GM12878 (cell line): ENCODE results near the gene BCAR3. TPM values are rescaled to one million over a fixed set of nuclear protein-coding genes. Genes with fewer than 3 reads are reported as not detected.

Experiments
- BCL11A ChIP-seq: IDR thresholded peaks from 2 replicates; pipeline ENCODE4 v1.6.1; 2011; ENCODE audit warnings: low read depth, low read length
- BRCA1 ChIP-seq: IDR thresholded peaks from 2 replicates; pipeline ENCODE4 v1.6.1; 2011; ENCODE audit warnings: low read depth, low read length, improper control_type of control experiment
- CBX5 ChIP-seq: sonication (generic); IDR thresholded peaks from 2 replicates; pipeline ENCODE4 v1.6.1; 2016; ENCODE audit warnings: low read depth, moderate library complexity, mild to moderate bottlenecking, inconsistent platforms
- ETV6 ChIP-seq, 2 experiments: fragments of 450-650 bp in 1 of 2; IDR thresholded peaks in 1 of 2; conservative IDR thresholded peaks in 1 of 2; 2 replicates each; pipeline ENCODE4 v1.6.1; 2014; ENCODE audit warnings: antibody characterized with exemption in 1 of 2, borderline replicate concordance in 1 of 2, low read depth in 1 of 2, mild to moderate bottlenecking in 1 of 2, moderate library complexity in 1 of 2
- GABPA ChIP-seq: IDR thresholded peaks from 2 replicates; pipeline ENCODE4 v1.6.1; 2014; ENCODE audit warnings: antibody characterized with exemption, low read depth, mild to moderate bottlenecking, inconsistent platforms
- HCFC1 ChIP-seq: fragments of 150-350 bp; IDR thresholded peaks from 2 replicates; pipeline ENCODE4 v1.6.1; 2014; ENCODE audit warnings: low read length
- HDGF ChIP-seq: fragments of 450-650 bp; IDR thresholded peaks from 2 replicates; pipeline ENCODE4 v1.6.1; 2016; ENCODE audit warnings: antibody characterized with exemption
- LARP7 ChIP-seq: fragments of 450-650 bp; IDR thresholded peaks from 2 replicates; pipeline ENCODE4 v1.6.1; 2017; ENCODE audit warnings: mild to moderate bottlenecking
- MEF2A ChIP-seq: IDR thresholded peaks from 2 replicates; pipeline ENCODE4 v1.6.1; 2011; ENCODE audit warnings: low read depth, mild to moderate bottlenecking, low read length, moderate library complexity; ENCODE audit not compliant: insufficient read depth
- MTA2 ChIP-seq: fragments of 450-650 bp; IDR thresholded peaks from 2 replicates; pipeline ENCODE4 v1.6.1; 2016; ENCODE audit warnings: low read depth, mild to moderate bottlenecking, moderate library complexity
- MYB ChIP-seq: fragments of 150-350 bp; IDR thresholded peaks from 2 replicates; pipeline ENCODE4 v1.6.1; 2014; ENCODE audit warnings: mild to moderate bottlenecking, low read depth, low read length, borderline replicate concordance
- NFYA ChIP-seq: IDR thresholded peaks from 2 replicates; pipeline ENCODE4 v1.6.1; 2011; ENCODE audit warnings: low read depth, mild to moderate bottlenecking, low read length, improper control_type of control experiment, borderline replicate concordance
- NR2F1 ChIP-seq: fragments of 450-650 bp; conservative IDR thresholded peaks from 2 replicates; pipeline ENCODE4 v1.6.1; 2017; ENCODE audit warnings: mild to moderate bottlenecking
- NRF1 ChIP-seq: conservative IDR thresholded peaks from 2 replicates; pipeline ENCODE4 v1.6.1; 2011; ENCODE audit warnings: mild to moderate bottlenecking, low read depth, low read length, improper control_type of control experiment
- PML ChIP-seq: IDR thresholded peaks from 2 replicates; pipeline ENCODE4 v1.6.1; 2012; ENCODE audit warnings: low read length, inconsistent platforms
- POU2F2 ChIP-seq: IDR thresholded peaks from 3 replicates; pipeline ENCODE4 v1.6.1; 2011; ENCODE audit warnings: low read depth, mild to moderate bottlenecking, low read length, borderline replicate concordance
- RELA ChIP-seq: fragments of 450-650 bp; IDR thresholded peaks from 2 replicates; pipeline ENCODE4 v1.8.0; 2014; ENCODE audit warnings: borderline replicate concordance; ENCODE audit not compliant: partially characterized antibody
- RFX5 ChIP-seq: IDR thresholded peaks from 2 replicates; pipeline ENCODE4 v1.6.1; 2011; ENCODE audit warnings: low read depth, low read length, improper control_type of control experiment
- SIX5 ChIP-seq: IDR thresholded peaks from 2 replicates; pipeline ENCODE4 v1.6.1; 2011; ENCODE audit warnings: mild to moderate bottlenecking, low read depth, low read length, moderate library complexity; ENCODE audit not compliant: severe bottlenecking
- SMAD5 ChIP-seq: IDR thresholded peaks from 2 replicates; pipeline ENCODE4 v1.6.1; 2016; ENCODE audit warnings: antibody characterized with exemption, low read depth
- SMARCA5 ChIP-seq: fragments of 450-650 bp; IDR thresholded peaks from 2 replicates; pipeline ENCODE4 v1.6.1; 2017; ENCODE audit warnings: mild to moderate bottlenecking
- SMC3 ChIP-seq: IDR thresholded peaks from 2 replicates; pipeline ENCODE4 v1.6.1; 2011; ENCODE audit warnings: low read length, improper control_type of control experiment, borderline replicate concordance
- SREBF1 ChIP-seq: IDR thresholded peaks from 2 replicates; pipeline ENCODE4 v1.6.1; 2012; ENCODE audit warnings: mild to moderate bottlenecking, low read length
- SUZ12 ChIP-seq: fragments of 200-600 bp; sonication (generic); IDR thresholded peaks from one replicate; pipeline ENCODE4 v1.6.1; 2018; ENCODE audit warnings: antibody characterized with exemption, mild to moderate bottlenecking; ENCODE audit not compliant: unreplicated experiment
- TARDBP ChIP-seq: IDR thresholded peaks from 2 replicates; pipeline ENCODE4 v1.6.1; 2016; ENCODE audit warnings: borderline replicate concordance
- YBX1 ChIP-seq: fragments of 450-650 bp; IDR thresholded peaks from 2 replicates; pipeline ENCODE4 v1.6.1; 2016; ENCODE audit warnings: antibody characterized with exemption
- ZNF384 ChIP-seq: IDR thresholded peaks from 2 replicates; pipeline ENCODE4 v1.6.1; 2012; ENCODE audit warnings: low read depth, mild to moderate bottlenecking, low read length, improper control_type of control experiment, borderline replicate concordance
- polyA plus RNA-seq, 11 experiments: library from polyadenylated mRNA; depleted of rRNA in 4 of 11; unstranded in 6 of 11; stranded (reverse) in 5 of 11; fragments of >200 nt; fragmentation: Nextera tagmentation in 4 of 11; fragmentation: Illumina TruSeq in 1 of 11; extraction: Ambion mirVana in 4 of 11; extraction: Trizol in 1 of 11; gene quantifications; 1 replicate in 1 of 11; 2 replicates in 10 of 11; pipeline versions ENCODE4 v1.2.1 to v1.2.3, GENCODE V29; 2011 to 2016; ENCODE audit warnings: inconsistent platforms in 2 of 11, missing spikeins in 2 of 11, low read depth in 1 of 11
- total RNA-seq, 4 experiments: library from RNA; depleted of rRNA in 3 of 4; stranded (reverse); fragments of >200 nt in 3 of 4; fragmentation: Illumina TruSeq in 1 of 4; extraction: Trizol in 1 of 4; gene quantifications; 2 replicates each; pipeline versions ENCODE4 v1.2.1 to v1.2.3, GENCODE V29; 2013 to 2021
- TF ChIP-seq, protein P1 (sequence below): fragments of 450-650 bp; conservative IDR thresholded peaks from 2 replicates; pipeline ENCODE4 v1.6.1; 2017; ENCODE audit warnings: mild to moderate bottlenecking, moderate library complexity
- TF ChIP-seq, protein P2 (sequence below): fragments of 450-650 bp; IDR thresholded peaks from 2 replicates; pipeline ENCODE4 v1.6.1; 2017; ENCODE audit warnings: mild to moderate bottlenecking, low read depth, inconsistent platforms; ENCODE audit not compliant: poor library complexity, severe bottlenecking
- TF ChIP-seq, protein P3 (sequence below): IDR thresholded peaks from 2 replicates; pipeline ENCODE4 v1.6.1; 2011; ENCODE audit warnings: low read depth, mild to moderate bottlenecking, low read length, moderate library complexity, borderline replicate concordance; ENCODE audit errors: extremely low read depth

Gene BCAR3
- total and polyA plus RNA-seq, 10 of the 15 experiments (the other 5 are each of a cell fraction or from before 2014, with no cell fraction given) = 1.3 to 6.6 (median 1.8) TPM

DNA sequence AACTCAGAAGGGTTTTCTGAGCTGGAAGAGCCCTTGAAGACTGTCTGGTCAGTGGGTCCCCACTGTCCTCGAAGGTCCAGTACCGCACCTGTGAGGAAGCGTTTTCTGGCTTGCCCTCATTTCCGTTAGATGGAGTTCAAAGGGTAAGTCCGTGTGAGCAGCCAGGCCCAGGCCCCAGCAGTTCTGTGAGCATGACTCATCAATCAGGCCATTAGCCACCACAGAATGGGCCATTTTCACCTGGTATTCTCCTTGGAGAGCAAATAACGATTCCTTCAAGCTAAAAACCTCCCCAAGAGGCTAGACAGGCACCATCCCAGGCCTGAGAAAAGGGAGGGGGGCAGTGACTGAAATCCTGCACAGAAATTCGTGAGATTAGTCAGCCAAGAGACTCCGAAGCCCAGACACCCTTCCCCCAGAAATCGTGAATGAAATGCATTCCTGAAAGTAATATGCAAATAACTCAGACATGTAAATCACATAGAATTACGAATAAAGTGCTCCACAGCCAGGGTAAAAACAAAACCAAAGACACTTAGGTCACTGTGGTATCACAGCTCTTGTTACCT, 66.0 kb downstream of the BCAR3 start (continued):
- TF ChIP-seq NFYA (no peak), ZNF384 (no peak), BCL11A (peak; percentile 42; the same call in 1 of the 2 replicates), MYB (no peak), RFX5 (no peak), BRCA1 (no peak), GABPA (no peak), PML (0 out of 2 replicates have a peak, but pooled peaks have one; percentile 41), SUZ12 (no peak), SREBF1 (peak; percentile 86), CBX5 (0 out of 2 replicates have a peak, but pooled peaks have one; percentile 29), SMARCA5 (no peak), TARDBP (no peak), HDGF (no peak), NRF1 (no peak), SMC3 (no peak), RELA (no peak), YBX1 (no peak), SMAD5 (no peak), MEF2A (no peak; the same call in none of the 2 replicates), MTA2 (peak; percentile 44), ETV6 (conservative IDR thresholded peaks at IDR 0.05 in 1 of 2, IDR thresholded peaks at IDR 0.05 in 1 of 2; ENCODE audit: borderline replicate concordance in 1 of 2, low read depth in 1 of 2) (no peak; a peak in 2 of 4 replicates), POU2F2 (peak; percentile 95), NR2F1 (peak; percentile 92), SIX5 (no peak), HCFC1 (no peak), LARP7 (0 out of 2 replicates have a peak, but pooled peaks have one; percentile 28)
- TF ChIP-seq, protein P1, sequence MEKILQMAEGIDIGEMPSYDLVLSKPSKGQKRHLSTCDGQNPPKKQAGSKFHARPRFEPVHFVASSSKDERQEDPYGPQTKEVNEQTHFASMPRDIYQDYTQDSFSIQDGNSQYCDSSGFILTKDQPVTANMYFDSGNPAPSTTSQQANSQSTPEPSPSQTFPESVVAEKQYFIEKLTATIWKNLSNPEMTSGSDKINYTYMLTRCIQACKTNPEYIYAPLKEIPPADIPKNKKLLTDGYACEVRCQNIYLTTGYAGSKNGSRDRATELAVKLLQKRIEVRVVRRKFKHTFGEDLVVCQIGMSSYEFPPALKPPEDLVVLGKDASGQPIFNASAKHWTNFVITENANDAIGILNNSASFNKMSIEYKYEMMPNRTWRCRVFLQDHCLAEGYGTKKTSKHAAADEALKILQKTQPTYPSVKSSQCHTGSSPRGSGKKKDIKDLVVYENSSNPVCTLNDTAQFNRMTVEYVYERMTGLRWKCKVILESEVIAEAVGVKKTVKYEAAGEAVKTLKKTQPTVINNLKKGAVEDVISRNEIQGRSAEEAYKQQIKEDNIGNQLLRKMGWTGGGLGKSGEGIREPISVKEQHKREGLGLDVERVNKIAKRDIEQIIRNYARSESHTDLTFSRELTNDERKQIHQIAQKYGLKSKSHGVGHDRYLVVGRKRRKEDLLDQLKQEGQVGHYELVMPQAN = no peak
- TF ChIP-seq, protein P2, sequence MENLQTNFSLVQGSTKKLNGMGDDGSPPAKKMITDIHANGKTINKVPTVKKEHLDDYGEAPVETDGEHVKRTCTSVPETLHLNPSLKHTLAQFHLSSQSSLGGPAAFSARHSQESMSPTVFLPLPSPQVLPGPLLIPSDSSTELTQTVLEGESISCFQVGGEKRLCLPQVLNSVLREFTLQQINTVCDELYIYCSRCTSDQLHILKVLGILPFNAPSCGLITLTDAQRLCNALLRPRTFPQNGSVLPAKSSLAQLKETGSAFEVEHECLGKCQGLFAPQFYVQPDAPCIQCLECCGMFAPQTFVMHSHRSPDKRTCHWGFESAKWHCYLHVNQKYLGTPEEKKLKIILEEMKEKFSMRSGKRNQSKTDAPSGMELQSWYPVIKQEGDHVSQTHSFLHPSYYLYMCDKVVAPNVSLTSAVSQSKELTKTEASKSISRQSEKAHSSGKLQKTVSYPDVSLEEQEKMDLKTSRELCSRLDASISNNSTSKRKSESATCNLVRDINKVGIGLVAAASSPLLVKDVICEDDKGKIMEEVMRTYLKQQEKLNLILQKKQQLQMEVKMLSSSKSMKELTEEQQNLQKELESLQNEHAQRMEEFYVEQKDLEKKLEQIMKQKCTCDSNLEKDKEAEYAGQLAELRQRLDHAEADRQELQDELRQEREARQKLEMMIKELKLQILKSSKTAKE = peak; percentile 98
- TF ChIP-seq, protein P3, sequence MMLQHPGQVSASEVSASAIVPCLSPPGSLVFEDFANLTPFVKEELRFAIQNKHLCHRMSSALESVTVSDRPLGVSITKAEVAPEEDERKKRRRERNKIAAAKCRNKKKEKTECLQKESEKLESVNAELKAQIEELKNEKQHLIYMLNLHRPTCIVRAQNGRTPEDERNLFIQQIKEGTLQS = no peak
